ENCODE results near the gene CPN2.

The CPN2 gene

DNA sequence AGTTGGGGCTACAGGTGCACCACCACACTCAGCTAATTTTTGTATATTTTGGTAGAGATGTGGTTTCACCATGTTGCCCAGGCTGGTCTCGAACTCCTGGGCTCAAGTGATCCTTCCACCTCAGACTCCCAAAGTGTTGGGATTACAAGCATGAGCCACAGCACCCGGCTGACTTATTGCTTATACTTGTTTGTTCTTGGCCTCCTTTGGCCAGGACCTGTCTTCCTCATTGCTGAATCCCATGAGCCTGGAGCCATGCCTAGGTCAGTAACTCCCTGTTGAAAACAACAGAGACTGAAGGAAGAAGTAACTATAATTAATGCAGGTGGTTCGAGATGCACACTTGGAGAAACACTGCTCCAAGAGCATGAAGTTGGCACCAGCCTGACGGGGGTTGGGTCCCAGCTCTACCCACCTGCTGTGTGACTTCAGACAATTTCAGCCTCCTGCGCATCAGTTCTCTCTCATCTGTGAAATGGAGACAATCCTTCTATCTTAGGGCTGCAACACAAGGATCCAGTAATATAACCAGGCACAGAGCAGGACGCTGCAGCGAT lies 38.9 kb downstream of the CPN2 start:
- DNase-seq, result no peak

- DNase-seq, result no peak
Measured at GRCh38 chr3:194311000-194311399, 40.1 kb downstream of the CPN2 start.

DNA sequence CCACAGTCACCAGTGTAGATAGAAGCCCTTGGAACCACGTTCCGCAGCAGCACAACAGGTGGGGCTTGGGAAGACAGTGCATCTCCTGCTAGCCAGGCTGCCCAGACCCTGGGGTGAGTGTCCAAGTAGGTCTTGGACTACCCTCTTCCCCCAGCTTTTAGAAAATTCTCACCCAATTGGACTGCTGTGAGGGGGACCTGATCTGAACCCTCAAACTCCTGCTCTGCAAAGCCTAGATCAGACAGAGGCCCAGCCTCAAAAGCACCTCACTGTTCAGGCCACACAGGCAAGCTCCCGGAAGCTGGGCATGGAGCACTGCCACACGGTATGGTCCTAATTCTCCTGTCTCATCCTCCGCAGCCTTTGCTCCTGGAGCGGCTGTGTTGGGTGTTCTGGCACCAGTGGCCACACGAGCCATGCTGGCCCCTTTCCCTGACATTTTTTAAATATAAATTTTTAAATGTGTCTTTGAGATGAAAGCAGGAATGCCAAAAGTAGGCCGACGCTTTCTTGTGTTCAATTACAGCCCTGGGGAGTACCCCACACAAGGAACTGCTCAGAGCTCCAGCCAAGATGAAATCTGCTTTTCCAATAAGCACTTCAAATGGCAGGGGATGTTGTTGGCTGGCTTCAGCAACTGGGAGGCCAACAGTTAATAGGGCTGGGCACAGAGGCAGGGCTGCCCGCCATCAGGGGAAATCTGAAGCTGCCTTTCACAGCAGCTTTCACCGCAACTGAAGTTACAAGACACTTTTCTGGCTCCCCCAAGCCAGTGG lies 40.9 kb downstream of the CPN2 start:
- DNase-seq, result no peak

DNA sequence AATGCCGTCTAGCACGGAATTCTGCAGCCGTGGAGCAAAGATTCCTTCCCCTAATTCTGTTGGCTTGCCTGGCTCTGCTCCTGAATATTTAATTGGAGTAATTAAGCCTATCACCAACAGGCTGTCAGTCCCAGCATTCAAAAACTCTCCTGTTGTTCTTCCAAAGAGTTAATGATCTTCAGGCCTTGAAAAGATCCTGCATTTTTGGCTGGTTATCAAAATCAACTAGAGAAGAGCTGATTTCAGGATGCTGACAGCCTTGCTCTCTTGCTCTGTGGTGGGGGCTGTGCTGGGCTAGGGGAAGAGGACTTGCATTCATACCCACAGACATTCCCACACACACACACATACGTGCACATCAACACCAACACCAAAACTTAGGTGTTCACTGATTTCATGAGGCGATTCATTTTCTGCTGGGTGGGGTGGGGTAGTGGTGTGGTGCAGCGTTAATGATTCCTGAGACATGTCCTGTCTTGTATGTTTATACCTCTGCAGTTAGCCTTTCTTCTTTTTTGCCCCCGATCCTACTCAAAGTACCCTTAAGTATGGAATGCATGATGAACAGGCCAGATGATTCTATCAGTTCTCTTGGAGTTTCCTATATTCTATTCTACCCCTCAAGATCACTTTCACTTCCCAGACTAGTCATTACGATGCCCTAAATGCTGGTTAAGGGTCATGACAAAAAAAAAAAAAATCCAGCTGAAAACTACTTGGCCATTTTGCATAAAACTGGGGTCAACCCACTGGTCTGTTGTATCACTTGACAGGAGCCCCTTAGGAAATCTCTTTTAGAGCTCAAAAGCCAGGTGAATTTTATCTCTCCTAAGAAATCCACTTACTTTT lies 42.3 kb downstream of the CPN2 start:
- no peak for DNase-seq

DNA sequence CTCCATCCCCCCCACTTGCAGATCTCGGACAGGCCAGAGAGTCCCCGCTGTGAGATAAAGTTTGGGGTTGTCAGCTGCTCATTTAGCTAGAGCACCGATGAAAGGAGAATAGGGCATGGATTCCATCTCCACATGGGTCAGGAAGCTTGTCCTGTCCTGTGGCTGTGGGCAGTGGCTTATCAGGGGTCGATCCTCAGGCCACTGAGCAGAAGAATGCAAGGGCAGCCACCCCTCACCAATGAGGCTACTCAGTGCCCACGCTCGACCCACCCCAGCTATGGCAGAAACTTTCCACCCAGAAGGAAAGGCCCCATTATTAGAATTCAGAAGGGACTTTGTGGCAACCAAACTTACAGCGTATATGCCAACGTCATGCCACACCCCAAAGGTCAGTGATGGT lies 43.3 kb downstream of the CPN2 start:
- DNase-seq, result no peak

- DNase-seq, result peak in 1 of 2 experiments; percentile 69
Measured at GRCh38 chr3:194306771-194307640, 44.1 kb downstream of the CPN2 start.

GRCh38 chr3:194306109-194306686 lies 44.9 kb downstream of the CPN2 start:
- DNase-seq, result peak in 1 of 2 experiments; percentile 55

DNA sequence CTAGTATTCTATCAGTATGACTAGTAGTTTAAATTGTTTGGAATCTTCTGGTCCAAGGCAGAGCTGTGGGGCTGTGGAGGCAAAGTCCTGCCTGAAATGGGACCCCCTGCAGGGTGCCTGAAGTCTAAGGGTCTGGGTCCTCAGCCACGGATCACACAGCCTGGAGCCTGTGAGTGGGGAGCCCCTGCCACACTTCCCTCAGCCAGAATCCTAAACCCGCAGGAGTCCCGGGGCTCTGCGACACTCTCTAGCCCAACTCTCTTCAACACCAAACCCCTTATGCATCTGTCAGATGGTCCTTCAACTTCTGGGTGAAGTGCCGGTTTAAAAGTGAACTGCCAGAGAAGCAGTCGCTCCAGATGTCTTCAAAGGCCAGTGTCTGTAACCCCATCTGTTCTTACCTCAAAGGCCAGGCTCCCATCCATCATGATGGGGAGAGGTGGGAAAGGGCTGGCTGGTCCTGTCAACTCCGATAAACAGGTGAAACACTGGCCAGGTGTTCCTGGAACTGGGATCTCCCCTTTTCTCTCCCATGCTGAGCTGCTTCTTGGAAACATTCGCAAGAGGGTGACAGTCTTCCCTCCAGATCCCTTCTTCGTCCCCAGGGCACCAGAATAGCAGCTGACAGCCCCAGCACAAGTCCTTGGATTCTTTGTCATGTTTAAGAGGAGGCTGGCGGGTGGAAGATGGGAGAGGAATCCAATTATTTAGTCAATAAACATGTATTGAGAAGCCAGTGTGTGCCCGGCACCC lies 45.6 kb downstream of the CPN2 start:
- DNase-seq, result peak; percentile 96 to 98

DNA sequence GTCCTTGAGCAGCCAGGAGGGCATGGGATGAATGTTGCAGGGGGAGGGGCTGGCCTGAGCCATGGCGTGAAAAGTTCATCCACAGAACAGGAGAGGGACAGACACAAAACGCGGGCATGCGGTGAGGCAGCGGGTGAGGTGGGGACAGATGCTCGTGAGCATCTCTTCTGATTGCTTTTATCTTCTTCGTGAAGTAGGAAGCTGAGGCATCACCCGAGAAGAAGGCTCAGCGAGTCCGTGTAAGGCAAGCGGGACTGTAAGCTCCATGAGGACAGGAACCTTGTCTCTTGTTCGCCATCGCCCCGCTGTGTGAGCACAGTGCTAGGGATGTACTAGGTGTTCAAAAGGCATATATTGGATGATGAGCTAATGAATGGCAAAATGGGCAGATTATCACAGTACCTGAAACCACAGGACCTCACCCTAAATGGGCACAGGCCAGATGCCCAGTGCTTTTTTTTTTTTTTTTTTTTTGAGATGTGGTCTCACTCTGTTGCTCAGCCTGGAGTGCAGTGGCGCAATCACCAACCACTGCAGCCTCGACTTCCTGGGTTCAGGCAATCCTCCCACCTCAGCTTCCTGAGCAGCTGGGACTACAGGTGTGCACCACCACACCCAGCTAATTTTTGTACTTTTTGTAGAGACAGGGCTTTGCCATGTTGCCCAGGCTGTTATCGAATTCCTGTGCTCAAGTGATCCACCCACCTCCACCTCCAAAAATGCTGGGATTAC lies 46.8 kb downstream of the CPN2 start:
- DNase-seq, result no peak

DNA sequence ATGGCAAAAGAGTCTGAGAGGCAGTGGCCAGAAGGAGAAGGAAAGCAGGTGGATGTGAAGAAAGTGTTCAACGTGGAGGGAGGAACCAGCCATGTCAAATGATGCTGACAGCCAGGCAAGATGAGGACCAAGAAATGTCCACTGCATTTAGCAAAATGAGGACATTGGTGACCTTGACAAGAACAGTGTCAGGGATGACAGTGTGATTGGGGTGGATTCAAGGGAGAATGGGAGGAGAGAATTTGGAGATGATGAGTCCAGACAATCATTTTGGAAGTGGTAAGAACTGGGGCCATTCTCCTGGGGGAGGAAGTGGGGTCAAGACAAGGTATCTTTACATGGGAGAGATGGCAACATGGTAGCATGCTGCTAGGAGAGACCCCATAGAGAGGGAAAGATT lies 47.4 kb downstream of the CPN2 start:
- DNase-seq, result no peak

- DNase-seq, result no peak
Measured at GRCh38 chr3:194301730-194302129, 49.4 kb downstream of the CPN2 start.

DNA sequence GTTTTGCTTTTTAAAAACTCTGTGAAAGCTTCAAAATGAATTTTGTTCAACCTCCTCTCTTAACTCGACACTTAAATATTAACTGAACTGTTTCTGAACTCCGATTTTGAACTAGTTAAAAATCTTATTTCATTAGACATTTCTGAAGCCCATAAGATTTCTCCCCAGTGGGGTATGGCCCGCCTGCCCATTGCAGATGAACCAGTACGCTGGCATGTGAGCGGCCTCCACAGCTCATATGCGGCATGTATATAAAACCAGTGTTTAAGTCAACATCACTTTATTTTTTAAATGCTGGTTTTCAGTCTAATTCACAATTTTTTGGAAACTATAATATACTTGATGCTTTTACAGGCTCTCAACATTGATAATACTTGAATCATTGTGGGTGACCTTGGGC lies 50.2 kb downstream of the CPN2 start:
- DNase-seq, result no peak

- DNase-seq, result no peak
Measured at GRCh38 chr3:194300382-194300758, 50.8 kb downstream of the CPN2 start.

GRCh38 chr3:194298331-194299227 lies 52.5 kb downstream of the CPN2 start:
- no peak for DNase-seq

- DNase-seq, result peak in 1 of 2 experiments; percentile 46
Measured at GRCh38 chr3:194296454-194297263, 54.5 kb downstream of the CPN2 start.

GRCh38 chr3:194294895-194295214 lies 56.3 kb downstream of the CPN2 start:
- peak in 1 of 2 experiments; percentile 51 for DNase-seq

GRCh38 chr3:194294199-194294894 lies 56.8 kb downstream of the CPN2 start:
- no peak for DNase-seq

DNA sequence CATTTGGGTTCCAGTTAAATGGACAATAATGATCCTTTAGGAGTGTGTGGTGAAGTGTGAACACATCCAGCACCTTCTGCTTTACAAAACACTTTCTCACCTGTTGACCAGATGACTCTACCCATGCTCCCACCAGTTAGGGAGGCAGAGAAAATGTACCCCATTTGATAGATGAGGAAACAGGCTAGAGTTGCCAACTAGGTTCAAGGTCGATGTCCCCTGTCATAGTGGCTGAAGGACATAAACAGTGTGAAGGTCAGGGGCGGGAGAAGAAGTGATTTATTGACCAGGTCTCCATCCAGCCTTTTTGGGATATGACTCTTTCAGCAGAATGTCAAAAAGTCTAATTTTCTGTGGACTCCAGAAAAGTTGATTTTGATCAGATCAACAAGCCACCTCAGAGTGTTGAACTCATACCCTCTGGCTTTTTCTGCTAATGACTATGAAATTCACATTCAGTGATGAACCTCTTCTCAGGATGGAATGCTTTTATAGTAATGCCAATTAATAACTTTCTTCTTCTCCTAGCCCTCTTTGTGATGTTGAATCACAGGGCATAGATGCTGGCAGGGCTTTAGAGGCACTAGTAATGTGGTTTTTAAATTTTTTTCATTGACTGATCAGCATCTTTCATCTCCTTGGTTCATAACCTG lies 57.5 kb downstream of the CPN2 start:
- DNase-seq, result no peak
